ENCODE data around the gene TUBGCP6. TPM values are rescaled to one million over a fixed set of nuclear protein-coding genes. Genes with fewer than 3 reads are reported as not detected.

Gene TUBGCP6
- total RNA-seq, 2 donors from 2014 or later = 19.2 to 33.4 TPM

DNA sequence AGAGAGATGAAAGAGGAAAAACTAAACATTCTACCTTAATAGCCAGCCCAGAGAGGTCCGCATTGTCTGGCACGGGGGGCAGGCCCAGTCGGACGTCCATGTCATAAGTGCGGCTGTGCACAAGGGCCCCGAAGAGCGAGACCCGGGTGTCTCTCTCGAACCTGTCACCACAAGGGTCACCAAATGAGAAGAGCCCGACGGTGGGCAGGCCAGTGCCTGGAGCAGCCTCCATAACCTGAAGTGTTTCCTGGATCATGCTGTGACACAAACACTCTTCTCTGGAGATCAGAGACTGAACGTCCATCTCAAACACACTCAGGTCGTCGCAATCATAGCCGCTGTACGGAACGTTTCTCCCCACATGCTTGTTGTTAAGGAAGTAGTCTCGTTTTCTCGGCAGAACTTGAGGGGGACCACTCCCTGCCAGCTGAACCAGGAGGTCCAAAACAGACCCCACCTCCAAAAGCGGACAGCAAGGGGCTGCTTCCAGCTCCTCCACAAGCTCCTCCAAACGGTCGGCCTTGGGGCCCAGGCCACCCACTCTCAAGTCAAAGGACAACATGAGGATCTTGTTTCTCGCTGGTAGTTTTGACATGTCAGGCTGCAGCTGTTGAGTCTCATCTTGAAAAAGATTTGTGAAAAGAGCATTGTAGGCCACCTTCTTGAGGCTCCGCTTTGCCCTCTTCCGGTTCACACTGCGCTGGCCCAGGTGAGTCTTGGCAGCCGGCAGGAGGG is 971 bp downstream of the TUBGCP6 start:
- Histone ChIP-seq H3K36me3 (no peaks in the 10 kb centered on the region), H3K9ac (ENCODE audit: low read depth in 2 of 2, low read length in 2 of 2) (peak overlapping the region; percentile 79 to 89), H3K4me3 (peak overlapping the region; percentile 91), H3K27ac (peak overlapping the region; percentile 85), H3K27me3 (no peaks in the 10 kb centered on the region), H3K9me3 (no peaks in the 10 kb centered on the region), H3K4me1 (peaks cover 34% of the 10 kb centered on the region)
- intact Hi-C loops (cut with DNase I) = no loop called here
- TF ChIP-seq, protein P1, sequence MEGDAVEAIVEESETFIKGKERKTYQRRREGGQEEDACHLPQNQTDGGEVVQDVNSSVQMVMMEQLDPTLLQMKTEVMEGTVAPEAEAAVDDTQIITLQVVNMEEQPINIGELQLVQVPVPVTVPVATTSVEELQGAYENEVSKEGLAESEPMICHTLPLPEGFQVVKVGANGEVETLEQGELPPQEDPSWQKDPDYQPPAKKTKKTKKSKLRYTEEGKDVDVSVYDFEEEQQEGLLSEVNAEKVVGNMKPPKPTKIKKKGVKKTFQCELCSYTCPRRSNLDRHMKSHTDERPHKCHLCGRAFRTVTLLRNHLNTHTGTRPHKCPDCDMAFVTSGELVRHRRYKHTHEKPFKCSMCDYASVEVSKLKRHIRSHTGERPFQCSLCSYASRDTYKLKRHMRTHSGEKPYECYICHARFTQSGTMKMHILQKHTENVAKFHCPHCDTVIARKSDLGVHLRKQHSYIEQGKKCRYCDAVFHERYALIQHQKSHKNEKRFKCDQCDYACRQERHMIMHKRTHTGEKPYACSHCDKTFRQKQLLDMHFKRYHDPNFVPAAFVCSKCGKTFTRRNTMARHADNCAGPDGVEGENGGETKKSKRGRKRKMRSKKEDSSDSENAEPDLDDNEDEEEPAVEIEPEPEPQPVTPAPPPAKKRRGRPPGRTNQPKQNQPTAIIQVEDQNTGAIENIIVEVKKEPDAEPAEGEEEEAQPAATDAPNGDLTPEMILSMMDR (IDR thresholded peaks at IDR 0.05) = no peak
- DNase-seq = no peak

DNA sequence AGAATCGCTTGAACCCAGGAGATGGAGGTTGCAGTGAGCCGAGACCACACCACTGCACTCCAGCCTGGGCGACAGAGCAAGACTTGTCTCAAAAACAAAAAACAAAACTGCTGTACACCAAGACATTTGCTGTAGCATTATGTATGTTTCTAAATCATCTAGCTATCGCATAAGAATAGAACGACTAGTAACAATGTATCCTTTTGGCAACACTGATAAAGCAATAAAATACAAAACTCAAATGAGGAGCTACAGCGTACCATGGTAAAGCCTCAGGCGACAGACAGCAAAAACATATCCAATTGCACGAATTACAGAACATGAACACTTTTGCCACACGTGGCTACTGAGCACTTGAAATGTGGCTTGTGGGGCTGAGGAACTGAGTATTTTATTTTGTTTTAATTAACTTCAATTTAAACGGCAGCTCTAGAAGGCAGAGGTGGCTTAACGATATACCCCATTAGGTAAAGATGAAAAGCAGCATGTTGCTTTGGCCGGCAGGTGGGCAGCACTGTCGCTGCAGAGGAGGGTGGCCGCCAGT is 2.3 kb downstream of the TUBGCP6 start:
- TF ChIP-seq, protein P1 (IDR thresholded peaks at IDR 0.05) = no peak
- Histone ChIP-seq H3K36me3 (no peaks in the 10 kb centered on the region), H3K9me3 (no peaks in the 10 kb centered on the region), H3K9ac (ENCODE audit: low read depth in 2 of 2, low read length in 2 of 2) (peak overlapping the region in 1 of 2 donors; percentile 9), H3K27ac (no peak overlapping the region), H3K27me3 (no peaks in the 10 kb centered on the region), H3K4me3 (peak overlapping the region; percentile 91), H3K4me1 (peaks cover 27% of the 10 kb centered on the region)
- DNase-seq = no peak
- intact Hi-C loops (cut with DNase I) = no loop called here

DNA sequence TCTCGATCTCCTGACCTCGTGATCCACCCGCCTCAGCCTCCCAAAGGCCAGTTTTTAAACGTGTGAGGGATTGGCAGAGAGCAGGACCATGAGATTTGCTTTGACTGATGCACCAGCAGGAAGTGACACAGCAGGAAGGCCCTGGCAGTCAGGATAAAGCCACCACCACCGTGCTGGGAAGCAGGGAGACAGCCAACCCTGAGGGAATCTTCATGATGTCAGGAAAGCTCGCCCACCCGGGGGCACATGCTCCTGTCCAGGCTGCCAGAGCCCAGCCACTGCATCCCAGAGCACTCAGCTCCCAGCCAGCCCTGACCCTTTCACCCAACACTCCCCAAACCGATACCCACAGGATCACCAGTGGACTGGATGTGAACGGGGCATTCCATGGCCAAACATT is 6.1 kb downstream of the TUBGCP6 start:
- peaks cover 17% of the 10 kb centered on the region for H3K4me1 ChIP-seq
- no peak overlapping the region for H3K27ac ChIP-seq
- H3K9ac ChIP-seq (ENCODE audit: low read depth in 2 of 2, low read length in 2 of 2) = no peak overlapping the region
- TF ChIP-seq, protein P1 (IDR thresholded peaks at IDR 0.05) = no peak
- no peak for DNase-seq
- no peaks in the 10 kb centered on the region for H3K36me3 ChIP-seq
- intact Hi-C loops (cut with DNase I) = no loop called here
- no peaks in the 10 kb centered on the region for H3K9me3 ChIP-seq
- H3K27me3 ChIP-seq = no peaks in the 10 kb centered on the region
- H3K4me3 ChIP-seq = no peak overlapping the region

DNA sequence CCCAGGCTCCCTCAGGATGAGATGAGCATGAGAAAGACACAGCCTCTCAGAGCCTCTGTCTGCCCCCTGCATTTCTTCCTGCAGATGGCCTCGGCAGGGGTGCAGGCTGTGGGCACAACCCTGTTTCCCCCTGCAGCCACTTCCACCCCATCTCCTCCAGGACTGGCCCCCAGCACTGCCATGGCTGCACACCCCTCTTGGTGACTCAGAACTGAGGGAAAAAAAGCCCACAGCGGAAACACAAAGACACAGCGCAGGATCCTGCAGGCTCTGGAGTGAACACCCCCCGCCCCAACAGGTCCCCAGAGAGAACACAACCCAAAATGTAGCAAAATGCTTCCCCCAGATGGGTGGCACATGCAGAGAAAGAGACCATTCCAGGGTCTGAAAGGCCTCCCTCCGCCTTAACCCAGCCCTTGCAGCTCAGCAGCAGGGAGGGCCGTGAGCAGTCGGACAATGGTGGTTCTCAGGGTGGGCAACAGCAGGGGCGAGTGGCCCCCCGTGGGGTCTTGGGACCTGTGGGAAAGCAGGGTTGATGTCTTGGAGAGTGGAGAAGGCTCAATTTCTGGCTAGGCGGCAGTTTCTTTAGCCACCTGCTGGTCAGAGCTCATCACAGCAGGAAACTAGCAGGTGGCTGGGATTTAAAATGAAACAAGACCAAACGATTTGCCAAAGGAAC is 8.0 kb downstream of the TUBGCP6 start:
- intact Hi-C loops (cut with DNase I) = no loop called here
- TF ChIP-seq, protein P1 (IDR thresholded peaks at IDR 0.05) = peak; percentile 38
- Histone ChIP-seq H3K4me3 (no peak overlapping the region), H3K9ac (ENCODE audit: low read depth in 2 of 2, low read length in 2 of 2) (no peak overlapping the region), H3K36me3 (no peaks in the 10 kb centered on the region), H3K4me1 (peaks cover 4% of the 10 kb centered on the region), H3K9me3 (no peaks in the 10 kb centered on the region), H3K27ac (no peak overlapping the region), H3K27me3 (no peaks in the 10 kb centered on the region)
- no peak for DNase-seq

DNA sequence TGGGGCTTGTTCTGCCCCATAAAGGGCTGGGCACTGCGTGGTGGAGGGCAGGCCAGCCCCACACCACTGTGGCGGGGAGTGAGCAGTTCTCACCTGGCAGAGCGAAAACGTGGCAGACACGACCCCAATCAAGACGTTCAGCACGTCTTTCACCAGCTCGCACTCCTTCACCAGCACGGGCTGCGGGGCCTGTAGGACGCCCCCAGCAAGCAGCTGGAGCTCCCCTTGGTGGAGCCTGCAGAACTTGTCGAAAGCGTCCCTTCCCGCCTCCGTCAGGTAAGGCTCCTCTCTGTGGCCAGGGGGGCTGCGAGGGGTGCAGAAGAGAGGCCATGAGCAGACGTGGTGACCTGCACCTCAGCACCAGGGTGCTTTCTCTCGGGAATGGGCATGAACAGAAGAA is 11.6 kb downstream of the TUBGCP6 start:
- Histone ChIP-seq H3K27ac (no peak overlapping the region), H3K9me3 (no peaks in the 10 kb centered on the region), H3K27me3 (no peaks in the 10 kb centered on the region), H3K9ac (ENCODE audit: low read depth in 2 of 2, low read length in 2 of 2) (no peak overlapping the region), H3K4me1 (no peaks in the 10 kb centered on the region), H3K4me3 (no peak overlapping the region), H3K36me3 (no peaks in the 10 kb centered on the region)
- intact Hi-C loops (cut with DNase I) = no loop called here
- DNase-seq = no peak
- TF ChIP-seq, protein P1 (IDR thresholded peaks at IDR 0.05) = no peak
